Dermis microvascular lymphatic vessel endothelial cell (primary cell): ENCODE results near the gene ASB15. TPM values are rescaled to one million over a fixed set of nuclear protein-coding genes. Genes with fewer than 3 reads are reported as not detected.
"Not testable (repeated sequence)": the region's sequence is repeated elsewhere in the genome, so short reads cannot be mapped to it uniquely, and the experiment has no call there.

Experiments
- DNase-seq, 2 donors: peaks; one replicate each; pipeline versions ENCODE4 v3.0.0 to v3.0.0-alpha.2; 2010; ENCODE audit warnings: low read depth in 2 of 2
- total RNA-seq: library from RNA; depleted of rRNA; stranded (reverse); fragments of >200 nt; gene quantifications from 2 replicates; pipeline ENCODE4 v1.2.1, GENCODE V29; 2014

ASB15 gene
- not detected in 2 replicates for total RNA-seq

DNA sequence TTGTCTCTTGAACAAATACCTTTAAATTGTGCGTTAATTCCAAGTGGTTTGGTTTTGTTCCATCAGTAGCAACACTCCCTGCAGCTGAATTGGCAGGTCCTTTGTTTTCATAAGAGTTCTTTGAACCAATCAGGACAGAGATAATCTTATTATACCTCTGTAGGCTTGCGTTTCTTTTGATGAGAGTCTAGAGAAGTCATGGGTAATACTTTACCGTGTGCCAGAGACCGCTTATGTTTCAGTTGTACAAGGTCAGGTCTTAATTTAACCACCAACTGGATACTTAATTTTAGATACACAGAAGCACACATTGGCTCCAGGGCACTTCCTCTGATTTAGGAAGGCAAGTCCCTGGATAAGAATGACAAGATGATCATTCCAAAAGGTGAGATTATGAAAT lies at the start of gene ASB15:
TSS of gene ASB15 (plus strand) at position 292 of the 400 bp plus-strand sequence. CDS start 12,682 bp downstream, outside the sequence.
- no peak for DNase-seq

DNA sequence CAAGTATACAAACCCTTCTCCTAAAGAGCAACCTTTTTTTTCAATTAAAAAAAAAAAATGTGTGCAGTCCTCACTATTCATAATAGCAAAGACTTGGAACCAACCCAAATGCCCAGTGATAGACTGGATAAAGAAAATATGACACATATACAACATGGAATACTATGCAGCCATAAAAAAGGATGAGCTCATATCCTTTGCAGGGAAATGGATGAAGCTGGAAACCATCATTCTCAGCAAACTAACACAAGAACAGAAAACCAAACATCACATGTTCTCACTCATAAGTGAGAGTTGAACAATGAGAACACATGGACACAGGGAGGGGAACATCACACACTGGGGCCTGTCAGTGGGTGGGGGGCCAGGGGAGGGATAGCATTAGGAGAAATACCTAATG lies 49.5 kb upstream of the ASB15 start:
- not testable (repeated sequence) for DNase-seq

DNA sequence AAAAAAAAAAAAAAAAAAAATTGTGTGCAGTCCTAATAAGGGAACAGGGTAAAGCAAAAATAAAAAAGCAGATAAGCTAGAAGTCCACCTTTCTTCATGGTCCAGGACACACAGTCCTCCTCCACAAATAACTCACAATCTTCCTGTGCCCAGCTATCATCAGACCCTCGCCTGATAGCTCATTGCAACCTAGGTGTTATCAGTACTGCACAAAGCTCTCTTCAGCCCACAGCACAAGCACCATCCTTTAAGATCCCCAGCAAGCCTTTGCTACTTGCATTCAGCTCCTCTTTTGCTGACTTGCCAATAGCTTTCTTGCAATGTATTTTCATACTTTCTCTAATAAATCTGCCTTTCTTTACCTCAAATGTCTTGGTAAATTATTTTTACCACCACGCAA lies 49.0 kb upstream of the ASB15 start:
- no peak for DNase-seq

DNA sequence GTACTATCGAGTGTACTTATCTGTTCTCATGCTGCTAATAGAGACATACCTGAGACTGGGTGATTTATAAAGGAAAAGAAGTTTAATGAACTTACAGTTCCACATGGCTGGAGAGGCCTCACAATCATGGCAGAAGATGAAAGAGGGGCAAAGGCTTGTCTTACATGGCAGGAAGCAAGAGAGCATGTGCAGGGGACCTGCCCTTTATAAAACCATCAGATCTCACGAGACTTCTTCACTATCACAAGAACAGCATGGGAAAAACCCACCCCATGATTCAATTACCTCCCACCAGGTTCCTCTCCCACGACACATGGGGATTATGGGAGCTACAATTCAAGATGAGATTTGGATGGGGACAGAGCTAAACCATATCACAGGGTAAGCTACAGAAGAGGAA lies 48.5 kb upstream of the ASB15 start:
- DNase-seq, result no peak

- DNase-seq, result no peak
Measured at GRCh38 chr7:123555484-123555883, 46.1 kb upstream of the ASB15 start.

DNA sequence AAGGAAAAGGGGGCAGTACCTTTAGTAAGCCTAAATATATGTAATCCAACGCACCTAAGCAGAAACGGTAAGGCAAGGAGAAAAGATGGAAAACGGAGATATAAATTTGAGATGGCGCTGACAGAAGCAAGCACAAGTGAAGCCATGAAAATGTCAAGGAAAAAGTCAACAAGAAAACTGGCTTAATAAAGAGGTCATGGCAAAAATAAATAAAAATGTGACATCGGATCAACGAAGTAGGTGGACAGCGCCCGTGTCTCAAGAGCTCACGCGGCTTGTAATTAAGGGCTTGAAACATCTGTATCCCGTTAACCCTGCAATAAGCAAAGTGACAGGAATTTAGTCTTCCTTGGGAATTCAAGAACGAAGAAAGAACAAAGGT lies 44.6 kb upstream of the ASB15 start:
- no peak for DNase-seq

GRCh38 chr7:123557398-123558288 lies 44.0 kb upstream of the ASB15 start, which contains the start of gene NDUFA5:
TSS of gene NDUFA5 (minus strand) at chr7:123557818. CDS start at chr7:123557795, 23 bp downstream.
- DNase-seq, result peak; percentile 96 to 99

GRCh38 chr7:123558289-123558874 lies 43.2 kb upstream of the ASB15 start:
- no peak for DNase-seq

DNA sequence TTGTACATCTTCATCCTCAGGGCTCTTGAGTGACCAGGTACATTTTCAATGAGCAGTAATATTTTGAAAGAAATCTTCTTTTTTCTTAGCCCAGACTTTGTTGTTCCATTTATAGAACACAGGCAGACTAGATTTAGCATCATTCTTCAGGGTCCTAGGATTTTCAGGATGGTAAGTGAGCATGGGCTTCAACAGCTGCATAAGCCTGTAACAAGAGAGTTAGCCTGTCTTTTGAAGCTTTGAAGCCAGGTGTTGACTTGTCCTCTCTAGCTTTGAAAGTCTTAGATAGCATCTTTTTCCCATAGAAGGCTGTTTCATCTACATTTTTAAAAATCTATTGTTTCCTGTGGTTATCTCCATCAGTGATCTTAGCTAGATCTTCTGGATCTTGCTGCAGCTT lies 39.5 kb upstream of the ASB15 start:
- no peak for DNase-seq

GRCh38 chr7:123569352-123570010 lies 32.1 kb upstream of the ASB15 start:
- DNase-seq, result no peak

- DNase-seq, result peak; percentile 26 to 75
Measured at GRCh38 chr7:123570390-123571182, 31.0 kb upstream of the ASB15 start.

DNA sequence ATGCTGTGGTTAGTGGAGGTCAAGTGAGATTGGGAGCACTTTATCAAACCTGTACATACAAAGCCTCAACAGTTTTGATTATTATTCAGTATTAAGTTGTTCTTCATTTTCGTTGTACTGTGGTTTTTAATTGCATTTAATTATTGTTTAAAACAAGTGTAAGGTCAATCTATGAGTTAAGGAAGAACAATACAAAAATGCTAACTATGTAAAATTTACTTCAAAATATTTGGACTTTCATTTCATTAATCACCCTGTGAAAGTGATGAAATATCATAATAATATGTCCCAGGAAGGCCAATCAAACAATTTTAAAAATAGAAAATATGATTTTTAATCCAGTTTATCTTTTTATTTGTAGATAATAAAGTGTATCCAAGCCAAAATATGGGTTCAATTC lies 30.4 kb upstream of the ASB15 start:
- no peak for DNase-seq

DNA sequence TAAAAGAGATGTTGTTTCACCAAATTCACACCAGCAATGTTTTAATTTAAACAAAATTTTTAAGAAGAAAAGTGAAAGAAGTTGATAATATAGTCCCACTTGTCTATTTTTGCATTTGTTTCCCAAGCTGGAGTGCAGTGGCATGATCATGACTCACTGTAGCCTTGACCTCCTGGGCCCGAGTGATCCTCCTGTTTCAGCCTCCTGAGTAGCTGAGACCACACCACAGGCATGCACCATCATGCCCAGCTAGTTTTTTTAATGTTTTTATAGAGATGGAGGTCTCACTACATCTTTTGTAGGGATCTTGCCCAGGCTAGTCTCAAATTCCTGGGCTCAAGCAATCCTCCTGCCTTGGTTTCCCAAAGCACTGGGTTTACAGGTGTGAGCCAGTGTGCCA lies 29.9 kb upstream of the ASB15 start:
- DNase-seq, result no peak

- DNase-seq, result no peak
Measured at GRCh38 chr7:123573341-123573740, 28.3 kb upstream of the ASB15 start.

- DNase-seq, result no peak
Measured at GRCh38 chr7:123573896-123574467, 27.6 kb upstream of the ASB15 start.

- DNase-seq, result no peak
Measured at GRCh38 chr7:123579416-123579815, 22.2 kb upstream of the ASB15 start.

- peak; percentile 20 to 63 for DNase-seq
Measured at GRCh38 chr7:123580406-123581161, 21.0 kb upstream of the ASB15 start.

- no peak for DNase-seq
Measured at GRCh38 chr7:123581162-123581459, 20.5 kb upstream of the ASB15 start.

DNA sequence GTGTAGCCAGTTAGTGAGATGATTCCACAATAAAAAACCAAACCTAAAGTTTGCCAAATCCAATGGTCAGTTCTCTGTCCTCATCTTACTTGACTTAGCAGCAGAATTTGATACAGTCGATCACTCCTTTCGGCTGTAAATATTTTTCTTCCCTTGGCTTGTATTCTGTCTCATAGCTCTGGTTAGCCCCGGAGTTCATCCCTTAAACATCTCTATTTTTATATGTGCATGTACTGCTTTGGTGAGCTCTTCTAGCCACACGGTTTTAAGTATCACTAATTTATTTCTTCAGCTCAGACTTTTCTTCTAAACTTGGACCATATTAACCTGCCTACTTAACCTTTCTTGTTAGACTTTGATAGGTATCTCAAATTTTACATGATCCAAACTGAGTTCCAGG lies 17.8 kb upstream of the ASB15 start:
- DNase-seq, result no peak

DNA sequence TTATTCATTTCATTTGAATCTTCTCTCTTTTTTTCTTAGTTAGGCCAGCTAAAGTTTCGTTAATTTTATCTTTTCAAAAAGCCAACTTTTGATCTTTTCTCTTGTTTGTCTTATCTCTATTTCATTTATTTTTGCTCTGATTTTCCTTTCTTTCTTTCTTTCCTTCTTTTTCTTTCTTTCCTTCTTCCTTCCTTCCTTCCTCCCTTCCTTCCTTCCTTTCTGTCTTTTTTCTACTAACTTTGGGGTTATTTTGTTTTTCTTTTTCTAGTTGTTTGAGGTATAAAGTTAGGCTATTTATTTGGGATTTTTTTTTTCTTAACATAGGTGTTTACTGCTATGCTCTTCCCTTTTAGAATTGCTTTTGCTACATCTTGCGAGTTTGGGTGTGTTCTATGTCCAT lies 13.2 kb upstream of the ASB15 start:
- no peak for DNase-seq

GRCh38 chr7:123594813-123595241 lies 6.8 kb upstream of the ASB15 start:
- DNase-seq, result no peak
